Measurements from ENCODE around the gene RAB40C. TPM values are rescaled to one million over a fixed set of nuclear protein-coding genes. Genes with fewer than 3 reads are reported as not detected.
A peak's percentile ranks its signal among the peaks of the same experiment; 100 is the strongest.
"Not testable (repeated sequence)": the region's sequence is repeated elsewhere in the genome, so short reads cannot be mapped to it uniquely, and the experiment has no call there.

RAB40C gene
- polyA plus RNA-seq, 4 donors: 12.4 to 32.9 (median 16.1) TPM

- DNase-seq (ENCODE audit: low read depth in 4 of 4, low spot score in 3 of 4): peak; percentile 91 to 94 (median 92)
These were observed 793 bp upstream of the RAB40C start for GRCh38 chr16:588889-589657.

- DNase-seq (ENCODE audit: low read depth in 4 of 4, low spot score in 3 of 4): no peak
These were observed 435 bp downstream of the RAB40C start for GRCh38 chr16:590188-590814.

DNA sequence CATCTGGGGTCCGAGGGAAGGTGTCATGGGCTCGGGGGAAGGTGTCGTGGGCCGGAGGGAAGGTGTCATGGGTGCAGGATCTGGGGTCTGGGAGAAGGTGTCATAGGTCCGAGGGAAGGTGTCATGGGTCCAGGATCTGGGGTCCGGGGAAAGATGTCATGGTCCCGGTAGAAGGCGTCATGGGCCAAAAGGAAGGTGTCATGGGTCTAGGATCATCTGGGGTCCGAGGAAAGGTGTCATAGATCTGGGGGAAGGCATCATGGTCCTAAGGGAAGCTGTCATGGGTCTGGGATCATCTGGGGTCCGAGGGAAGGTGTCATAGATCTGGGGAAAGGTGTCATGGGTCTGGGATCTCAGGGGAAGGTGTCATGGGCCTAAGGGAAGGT lies 942 bp downstream of the RAB40C start:
- no peak for DNase-seq (ENCODE audit: low read depth in 4 of 4, low spot score in 3 of 4)

- no peak for DNase-seq (ENCODE audit: low read depth in 4 of 4, low spot score in 3 of 4)
These were observed 1.4 kb downstream of the RAB40C start for GRCh38 chr16:591231-591630.

DNA sequence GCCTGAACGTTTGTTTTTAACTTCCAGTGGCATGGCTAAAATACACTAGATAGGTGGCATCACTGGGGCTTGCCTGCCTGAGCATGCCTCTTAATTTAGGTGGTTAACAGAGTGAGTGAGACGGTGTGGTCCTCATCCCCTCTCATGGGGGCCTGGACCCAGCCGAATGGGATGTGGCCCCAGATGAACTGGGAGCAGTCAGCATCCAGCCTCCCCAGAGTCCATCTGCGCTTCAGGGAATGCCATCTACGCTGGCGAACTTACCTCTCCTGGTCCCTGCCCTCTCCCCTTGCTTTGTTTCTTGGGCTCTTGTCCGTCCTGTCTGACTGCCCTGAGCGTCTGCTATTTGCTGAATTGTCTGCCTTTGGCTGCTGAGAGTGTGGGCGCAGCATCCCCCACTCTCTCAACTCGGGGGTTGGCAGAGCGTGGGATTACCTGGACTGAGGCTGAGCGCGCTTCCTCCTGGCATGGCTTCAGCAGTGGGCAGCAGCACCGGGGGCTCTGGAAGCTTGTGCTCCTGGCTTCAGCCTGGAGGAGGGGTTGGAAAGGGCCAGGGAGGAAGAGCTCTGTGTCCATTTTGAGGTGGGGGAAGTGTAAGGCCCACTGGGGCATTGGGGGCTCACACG lies 2.1 kb downstream of the RAB40C start:
- no peak for DNase-seq (ENCODE audit: low read depth in 4 of 4, low spot score in 3 of 4)

- DNase-seq (ENCODE audit: low read depth in 4 of 4, low spot score in 3 of 4): no peak
These were observed 2.8 kb downstream of the RAB40C start for GRCh38 chr16:592518-593306.

- no peak for DNase-seq (ENCODE audit: low read depth in 4 of 4, low spot score in 3 of 4)
These were observed 3.5 kb downstream of the RAB40C start for GRCh38 chr16:593406-593805.

- DNase-seq (ENCODE audit: low read depth in 4 of 4, low spot score in 3 of 4): no peak
These were observed 3.9 kb downstream of the RAB40C start for GRCh38 chr16:593807-594206.

DNA sequence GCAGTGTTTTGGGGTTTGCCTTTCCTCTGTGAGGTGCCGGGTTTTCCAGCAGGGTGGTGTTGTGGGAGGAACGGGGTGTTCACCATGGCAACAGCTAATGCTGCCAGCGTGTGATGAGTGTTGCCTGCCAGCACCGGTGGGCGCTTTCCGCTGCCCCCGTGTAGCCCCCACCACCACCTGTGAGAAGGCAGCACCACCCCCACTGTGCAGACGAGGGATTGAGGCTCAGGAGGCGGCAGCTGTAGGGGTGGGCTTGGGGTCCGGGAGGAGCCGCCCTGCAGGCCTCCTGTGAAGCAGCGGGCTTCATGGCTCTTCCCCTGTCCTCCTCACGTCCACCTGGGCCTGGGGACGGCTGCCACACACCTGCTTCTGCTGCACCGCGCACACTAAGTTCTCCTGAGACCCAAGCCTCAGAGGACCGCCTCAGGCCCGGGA lies 5.2 kb downstream of the RAB40C start:
- DNase-seq (ENCODE audit: low read depth in 4 of 4, low spot score in 3 of 4): no peak

DNA sequence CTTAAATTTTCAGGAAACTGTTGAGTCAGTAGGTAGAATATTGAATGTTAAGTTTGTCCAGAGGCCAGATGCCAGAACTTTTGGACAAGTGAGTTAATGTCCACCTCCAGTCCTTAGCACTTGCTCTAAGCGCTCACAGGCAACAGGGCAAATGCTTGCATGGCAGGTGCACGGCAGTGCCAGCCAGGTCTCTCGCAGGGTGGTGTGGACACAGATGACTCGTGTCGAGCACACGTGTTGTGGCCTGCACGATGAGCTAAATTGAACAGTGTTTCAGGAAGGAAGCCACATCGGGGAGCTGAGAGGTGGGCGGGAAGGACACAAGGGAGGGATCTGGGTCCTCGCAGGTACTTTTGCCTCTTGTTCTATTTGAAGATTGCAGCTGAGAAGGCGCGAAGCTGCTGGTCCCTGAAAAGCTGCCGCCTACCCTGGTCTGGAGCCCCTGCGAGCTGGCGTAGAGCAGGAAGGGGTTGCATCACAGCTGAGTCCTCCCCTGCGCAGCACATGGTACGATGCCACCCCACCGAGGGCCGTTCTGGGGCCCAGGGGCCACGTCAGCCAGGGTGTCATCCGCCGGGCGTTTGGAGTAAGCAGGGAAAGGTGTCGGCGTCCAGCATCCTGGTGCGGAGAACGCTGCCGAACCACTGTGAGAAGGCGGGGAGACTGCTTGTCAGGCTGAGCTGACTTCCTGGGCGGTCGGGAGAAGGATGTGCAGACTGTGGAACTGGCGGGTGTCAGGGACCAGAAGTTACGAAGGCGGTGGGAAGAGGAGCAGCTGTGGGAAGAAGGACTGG lies 6.3 kb downstream of the RAB40C start:
- no peak for DNase-seq (ENCODE audit: low read depth in 4 of 4, low spot score in 3 of 4)

DNA sequence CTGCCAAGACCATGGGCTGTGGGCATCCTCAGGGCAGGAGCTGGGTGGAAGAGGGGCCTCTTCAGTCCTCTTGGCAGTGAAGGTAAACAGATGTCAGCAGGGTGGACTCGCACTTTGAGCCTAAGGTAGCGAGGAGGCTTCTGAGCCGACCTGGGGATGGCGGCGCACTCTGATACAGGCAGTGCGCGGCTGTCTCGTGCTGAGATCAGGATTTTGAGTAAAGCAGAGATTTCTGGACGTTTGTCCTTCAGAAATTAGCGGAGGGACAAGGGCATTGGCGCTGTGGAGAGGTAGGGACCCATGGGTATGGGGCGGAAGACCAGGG lies 6.8 kb downstream of the RAB40C start:
- no peak for DNase-seq (ENCODE audit: low read depth in 4 of 4, low spot score in 3 of 4)

DNA sequence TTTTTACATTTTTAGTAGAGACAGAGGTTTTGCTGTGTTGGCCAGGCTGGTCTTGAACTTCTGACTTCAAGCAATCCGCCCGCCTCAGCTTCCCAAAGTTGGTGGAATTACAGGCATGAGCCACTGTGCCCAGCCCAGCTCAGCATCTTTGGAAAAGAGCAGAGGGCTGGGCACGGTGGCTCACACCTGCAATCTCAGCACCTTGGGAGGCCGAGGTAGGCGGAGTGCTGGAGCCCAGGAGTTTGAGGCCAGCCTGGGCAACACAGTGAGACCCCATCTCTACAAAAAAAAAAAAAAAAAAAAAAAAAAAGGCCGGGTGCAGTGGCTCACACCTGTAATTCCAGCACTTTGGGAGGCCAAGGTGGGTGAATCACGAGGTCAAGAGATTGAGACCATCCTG lies 7.8 kb downstream of the RAB40C start:
- not testable (repeated sequence) for DNase-seq (ENCODE audit: low read depth in 4 of 4, low spot score in 3 of 4)

- DNase-seq (ENCODE audit: low read depth in 4 of 4, low spot score in 3 of 4): no peak
These were observed 9.2 kb downstream of the RAB40C start for GRCh38 chr16:598823-599739.

GRCh38 chr16:600781-601180 lies 10.9 kb downstream of the RAB40C start:
- DNase-seq (ENCODE audit: low read depth in 4 of 4, low spot score in 3 of 4): no peak

- DNase-seq (ENCODE audit: low read depth in 4 of 4, low spot score in 3 of 4): no peak
These were observed 14.1 kb downstream of the RAB40C start for GRCh38 chr16:603933-604332.

- DNase-seq (ENCODE audit: low read depth in 4 of 4, low spot score in 3 of 4): no peak
These were observed 16.9 kb downstream of the RAB40C start for GRCh38 chr16:606656-607307.

DNA sequence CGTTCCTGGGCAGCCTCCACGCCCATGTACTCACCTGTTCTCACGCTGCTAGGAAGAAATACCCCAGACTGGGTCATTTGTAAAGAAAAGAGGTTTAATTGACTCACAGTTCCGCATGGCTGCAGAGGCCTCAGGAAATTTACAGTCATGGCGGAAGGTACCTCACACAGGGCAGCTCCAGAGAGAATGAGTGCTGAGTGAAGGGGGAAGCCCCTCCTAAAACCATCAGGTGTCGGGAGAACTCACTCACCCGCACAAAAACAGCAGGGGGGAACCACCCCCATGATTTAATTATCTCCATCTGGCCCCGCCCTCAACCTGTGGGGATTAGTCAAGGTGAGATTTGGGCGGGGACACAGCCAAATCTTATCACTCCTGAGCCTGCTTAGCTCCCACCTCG lies 18.2 kb downstream of the RAB40C start:
- DNase-seq (ENCODE audit: low read depth in 4 of 4, low spot score in 3 of 4): no peak

GRCh38 chr16:609316-609715 lies 19.4 kb downstream of the RAB40C start:
- no peak for DNase-seq (ENCODE audit: low read depth in 4 of 4, low spot score in 3 of 4)

DNA sequence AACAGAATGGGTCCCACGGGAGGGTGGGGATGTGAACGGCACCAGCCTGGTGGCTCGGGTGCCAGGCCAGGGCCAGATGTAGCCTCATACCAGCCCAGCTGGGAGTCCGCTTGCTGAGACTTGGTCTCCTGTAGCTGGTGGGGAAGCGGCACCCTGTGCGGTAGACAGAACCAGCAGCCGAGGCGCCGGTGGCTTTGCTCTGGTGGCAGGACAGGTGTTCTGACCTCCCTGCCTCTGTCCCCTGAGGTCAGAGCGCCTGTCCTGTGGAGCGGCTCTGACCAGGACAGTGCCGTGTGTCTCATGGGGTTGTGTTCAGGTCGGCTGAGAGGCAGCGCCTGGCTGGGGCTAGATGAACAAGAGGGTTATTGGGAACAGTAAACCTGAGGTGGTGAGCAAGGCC lies 20.1 kb downstream of the RAB40C start:
- DNase-seq (ENCODE audit: low read depth in 4 of 4, low spot score in 3 of 4): no peak
